Measurements from ENCODE around the gene PIP4K2C.

DNA sequence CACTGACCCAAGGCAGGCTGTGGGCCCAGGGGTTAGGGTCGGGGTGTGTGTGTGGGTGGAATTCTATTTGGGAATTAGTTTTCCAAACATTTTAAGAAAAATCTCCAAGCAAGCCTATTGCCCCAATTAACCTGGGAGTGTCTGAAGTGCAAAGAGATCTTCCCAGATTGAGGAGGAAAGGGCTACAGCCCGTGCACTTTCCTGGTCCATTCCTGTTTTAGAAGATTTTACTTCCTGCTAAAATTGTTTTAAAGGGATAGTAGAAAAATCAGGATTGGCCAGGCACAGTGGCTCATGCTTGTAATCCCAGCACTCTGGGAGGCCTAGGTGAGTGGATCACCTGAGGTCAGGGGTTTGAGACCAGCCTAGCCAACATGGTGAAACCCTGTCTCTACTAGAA lies 49.3 kb upstream of the PIP4K2C start:
- TF ChIP-seq, protein P1, sequence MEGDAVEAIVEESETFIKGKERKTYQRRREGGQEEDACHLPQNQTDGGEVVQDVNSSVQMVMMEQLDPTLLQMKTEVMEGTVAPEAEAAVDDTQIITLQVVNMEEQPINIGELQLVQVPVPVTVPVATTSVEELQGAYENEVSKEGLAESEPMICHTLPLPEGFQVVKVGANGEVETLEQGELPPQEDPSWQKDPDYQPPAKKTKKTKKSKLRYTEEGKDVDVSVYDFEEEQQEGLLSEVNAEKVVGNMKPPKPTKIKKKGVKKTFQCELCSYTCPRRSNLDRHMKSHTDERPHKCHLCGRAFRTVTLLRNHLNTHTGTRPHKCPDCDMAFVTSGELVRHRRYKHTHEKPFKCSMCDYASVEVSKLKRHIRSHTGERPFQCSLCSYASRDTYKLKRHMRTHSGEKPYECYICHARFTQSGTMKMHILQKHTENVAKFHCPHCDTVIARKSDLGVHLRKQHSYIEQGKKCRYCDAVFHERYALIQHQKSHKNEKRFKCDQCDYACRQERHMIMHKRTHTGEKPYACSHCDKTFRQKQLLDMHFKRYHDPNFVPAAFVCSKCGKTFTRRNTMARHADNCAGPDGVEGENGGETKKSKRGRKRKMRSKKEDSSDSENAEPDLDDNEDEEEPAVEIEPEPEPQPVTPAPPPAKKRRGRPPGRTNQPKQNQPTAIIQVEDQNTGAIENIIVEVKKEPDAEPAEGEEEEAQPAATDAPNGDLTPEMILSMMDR (conservative IDR thresholded peaks at IDR 0.05 in 1 of 2, IDR thresholded peaks at IDR 0.05 in 1 of 2; ENCODE audit: low read depth in 1 of 2, low read length in 2 of 2), result no peak
- no peak for TF ChIP-seq EZH2 (IDR thresholded peaks at IDR 0.05; ENCODE audit: low read length, missing control alignments)
